ENCODE data around the gene ESRRA. TPM values are rescaled to one million over a fixed set of nuclear protein-coding genes. Genes with fewer than 3 reads are reported as not detected.

ESRRA gene
- polyA plus RNA-seq, 1 donor from 2014 or later: 29.0 TPM

DNA sequence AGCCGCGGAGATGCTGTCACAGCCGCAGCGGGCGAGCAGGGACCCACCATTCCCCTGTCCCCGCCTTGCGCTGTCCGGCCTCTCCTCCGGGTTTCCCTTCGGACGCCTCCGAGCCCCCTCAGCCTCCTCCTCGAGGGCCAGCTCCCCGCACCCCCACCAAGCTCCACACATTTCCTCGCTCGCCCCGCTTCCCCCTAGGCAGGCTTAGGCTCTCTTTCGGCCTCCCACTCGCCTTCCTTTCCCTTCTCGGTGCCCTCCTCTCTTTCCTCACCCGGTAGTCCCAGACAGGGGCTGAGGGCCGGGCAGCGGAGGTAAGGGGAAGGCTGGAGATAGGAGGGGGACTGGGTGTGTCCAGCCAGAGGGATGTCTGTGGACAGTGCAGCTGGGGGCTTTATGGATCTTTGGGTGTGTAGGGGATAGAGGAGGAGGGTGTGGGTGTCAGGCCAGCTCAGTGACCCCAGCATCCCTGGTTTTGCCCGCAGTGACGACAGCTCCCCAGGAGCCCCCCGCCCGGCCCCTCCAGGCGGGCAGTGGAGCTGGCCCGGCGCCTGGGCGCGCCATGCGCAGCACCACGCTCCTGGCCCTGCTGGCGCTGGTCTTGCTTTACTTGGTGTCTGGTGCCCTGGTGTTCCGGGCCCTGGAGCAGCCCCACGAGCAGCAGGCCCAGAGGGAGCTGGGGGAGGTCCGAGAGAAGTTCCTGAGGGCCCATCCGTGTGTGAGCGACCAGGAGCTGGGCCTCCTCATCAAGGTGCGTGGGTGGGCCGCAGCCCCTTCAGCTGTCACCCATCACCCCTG, 12.7 kb upstream of the ESRRA start:
- Histone ChIP-seq H3K27me3 (ENCODE audit: insufficient read depth, low read depth, low read length) (peaks cover 79% of the 10 kb centered on the region), H3K4me2 (ENCODE audit: low read length) (no peak overlapping the region), H3K27ac (ENCODE audit: low read length) (no peak overlapping the region)

DNA sequence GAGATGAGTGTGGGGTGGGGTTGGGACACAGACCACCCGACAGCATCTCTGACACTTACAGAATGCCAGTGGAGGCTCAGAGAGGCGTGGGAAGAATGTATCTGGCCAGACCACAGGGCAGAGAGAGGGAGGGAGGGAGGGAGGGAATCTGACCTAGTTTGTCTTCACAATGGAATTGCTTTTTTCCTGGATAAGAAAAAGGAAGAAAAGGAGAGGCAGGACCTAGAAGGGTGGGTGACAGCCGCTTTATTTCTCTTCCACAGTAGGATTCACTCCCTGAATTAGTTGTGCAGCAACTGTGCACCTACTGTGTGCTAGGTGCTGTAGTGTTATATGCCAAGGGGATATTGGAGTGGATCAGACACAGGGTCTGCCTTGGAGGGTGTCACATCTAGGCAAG, 10.6 kb upstream of the ESRRA start:
- Histone ChIP-seq H3K9me3 (ENCODE audit: low read length) (no peaks in the 10 kb centered on the region), H3K4me3 (ENCODE audit: low read length) (no peak overlapping the region), H4K20me1 (ENCODE audit: insufficient read depth) (no peaks in the 10 kb centered on the region), H3F3A (ENCODE audit: insufficient read depth, low read length, poor library complexity, severe bottlenecking) (no peaks in the 10 kb centered on the region), H3K27ac (ENCODE audit: low read length) (no peak overlapping the region), H2AFZ (ENCODE audit: low read depth, low read length) (no peak overlapping the region), H3K36me3 (ENCODE audit: insufficient read depth, low read length) (no peaks in the 10 kb centered on the region), H3K4me2 (ENCODE audit: low read length) (no peak overlapping the region), H3K27me3 (ENCODE audit: insufficient read depth, low read depth, low read length) (peaks cover 93% of the 10 kb centered on the region), H3K79me2 (replicated peaks; ENCODE audit: insufficient read depth, low read length) (no peaks in the 10 kb centered on the region), H3K9ac (ENCODE audit: low read length) (no peak overlapping the region), H3K9me2 (ENCODE audit: insufficient read depth, low read length) (no peaks in the 10 kb centered on the region)
- TF ChIP-seq POLR2AphosphoS5 (IDR thresholded peaks at IDR 0.05): no peak
- no peak for TF ChIP-seq MXI1 (conservative IDR thresholded peaks at IDR 0.05; ENCODE audit: poor library complexity, severe bottlenecking)
- no peak for TF ChIP-seq EZH2 (IDR thresholded peaks at IDR 0.05; ENCODE audit: borderline replicate concordance, insufficient read depth, low read length, poor library complexity, severe bottlenecking)
- TF ChIP-seq EP300 (conservative IDR thresholded peaks at IDR 0.05; ENCODE audit: poor library complexity, severe bottlenecking): no peak
- TF ChIP-seq, protein P1, sequence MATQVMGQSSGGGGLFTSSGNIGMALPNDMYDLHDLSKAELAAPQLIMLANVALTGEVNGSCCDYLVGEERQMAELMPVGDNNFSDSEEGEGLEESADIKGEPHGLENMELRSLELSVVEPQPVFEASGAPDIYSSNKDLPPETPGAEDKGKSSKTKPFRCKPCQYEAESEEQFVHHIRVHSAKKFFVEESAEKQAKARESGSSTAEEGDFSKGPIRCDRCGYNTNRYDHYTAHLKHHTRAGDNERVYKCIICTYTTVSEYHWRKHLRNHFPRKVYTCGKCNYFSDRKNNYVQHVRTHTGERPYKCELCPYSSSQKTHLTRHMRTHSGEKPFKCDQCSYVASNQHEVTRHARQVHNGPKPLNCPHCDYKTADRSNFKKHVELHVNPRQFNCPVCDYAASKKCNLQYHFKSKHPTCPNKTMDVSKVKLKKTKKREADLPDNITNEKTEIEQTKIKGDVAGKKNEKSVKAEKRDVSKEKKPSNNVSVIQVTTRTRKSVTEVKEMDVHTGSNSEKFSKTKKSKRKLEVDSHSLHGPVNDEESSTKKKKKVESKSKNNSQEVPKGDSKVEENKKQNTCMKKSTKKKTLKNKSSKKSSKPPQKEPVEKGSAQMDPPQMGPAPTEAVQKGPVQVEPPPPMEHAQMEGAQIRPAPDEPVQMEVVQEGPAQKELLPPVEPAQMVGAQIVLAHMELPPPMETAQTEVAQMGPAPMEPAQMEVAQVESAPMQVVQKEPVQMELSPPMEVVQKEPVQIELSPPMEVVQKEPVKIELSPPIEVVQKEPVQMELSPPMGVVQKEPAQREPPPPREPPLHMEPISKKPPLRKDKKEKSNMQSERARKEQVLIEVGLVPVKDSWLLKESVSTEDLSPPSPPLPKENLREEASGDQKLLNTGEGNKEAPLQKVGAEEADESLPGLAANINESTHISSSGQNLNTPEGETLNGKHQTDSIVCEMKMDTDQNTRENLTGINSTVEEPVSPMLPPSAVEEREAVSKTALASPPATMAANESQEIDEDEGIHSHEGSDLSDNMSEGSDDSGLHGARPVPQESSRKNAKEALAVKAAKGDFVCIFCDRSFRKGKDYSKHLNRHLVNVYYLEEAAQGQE (IDR thresholded peaks at IDR 0.05; ENCODE audit: borderline replicate concordance): no peak
- TF ChIP-seq TAF1 (IDR thresholded peaks at IDR 0.05; ENCODE audit: low read depth): no peak
- no peak for TF ChIP-seq SMC3 (conservative IDR thresholded peaks at IDR 0.05; ENCODE audit: poor library complexity)
- TF ChIP-seq RAD21 (conservative IDR thresholded peaks at IDR 0.05): no peak
- TF ChIP-seq, protein P2, sequence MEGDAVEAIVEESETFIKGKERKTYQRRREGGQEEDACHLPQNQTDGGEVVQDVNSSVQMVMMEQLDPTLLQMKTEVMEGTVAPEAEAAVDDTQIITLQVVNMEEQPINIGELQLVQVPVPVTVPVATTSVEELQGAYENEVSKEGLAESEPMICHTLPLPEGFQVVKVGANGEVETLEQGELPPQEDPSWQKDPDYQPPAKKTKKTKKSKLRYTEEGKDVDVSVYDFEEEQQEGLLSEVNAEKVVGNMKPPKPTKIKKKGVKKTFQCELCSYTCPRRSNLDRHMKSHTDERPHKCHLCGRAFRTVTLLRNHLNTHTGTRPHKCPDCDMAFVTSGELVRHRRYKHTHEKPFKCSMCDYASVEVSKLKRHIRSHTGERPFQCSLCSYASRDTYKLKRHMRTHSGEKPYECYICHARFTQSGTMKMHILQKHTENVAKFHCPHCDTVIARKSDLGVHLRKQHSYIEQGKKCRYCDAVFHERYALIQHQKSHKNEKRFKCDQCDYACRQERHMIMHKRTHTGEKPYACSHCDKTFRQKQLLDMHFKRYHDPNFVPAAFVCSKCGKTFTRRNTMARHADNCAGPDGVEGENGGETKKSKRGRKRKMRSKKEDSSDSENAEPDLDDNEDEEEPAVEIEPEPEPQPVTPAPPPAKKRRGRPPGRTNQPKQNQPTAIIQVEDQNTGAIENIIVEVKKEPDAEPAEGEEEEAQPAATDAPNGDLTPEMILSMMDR (IDR thresholded peaks at IDR 0.05; ENCODE audit: poor library complexity, severe bottlenecking): no peak

More for the DNA sequence above, 12.7 kb upstream of the ESRRA start:
- no peaks in the 10 kb centered on the region for H3K36me3 ChIP-seq (ENCODE audit: insufficient read depth, low read length)
- H3K79me2 ChIP-seq (replicated peaks; ENCODE audit: insufficient read depth, low read length): no peaks in the 10 kb centered on the region
- peak overlapping the region; percentile 69 for H3K4me3 ChIP-seq (ENCODE audit: low read length)
- no peaks in the 10 kb centered on the region for H3F3A ChIP-seq (ENCODE audit: insufficient read depth, low read length, poor library complexity, severe bottlenecking)
- no peak overlapping the region for H2AFZ ChIP-seq (ENCODE audit: low read depth, low read length)
- TF ChIP-seq TAF1 (IDR thresholded peaks at IDR 0.05; ENCODE audit: low read depth) (no peak), RAD21 (conservative IDR thresholded peaks at IDR 0.05) (no peak), MXI1 (conservative IDR thresholded peaks at IDR 0.05; ENCODE audit: poor library complexity, severe bottlenecking) (no peak), EP300 (conservative IDR thresholded peaks at IDR 0.05; ENCODE audit: poor library complexity, severe bottlenecking) (no peak), EZH2 (IDR thresholded peaks at IDR 0.05; ENCODE audit: borderline replicate concordance, insufficient read depth, low read length, poor library complexity, severe bottlenecking) (no peak), SMC3 (conservative IDR thresholded peaks at IDR 0.05; ENCODE audit: poor library complexity) (no peak), POLR2AphosphoS5 (IDR thresholded peaks at IDR 0.05) (no peak)
- TF ChIP-seq, protein P1 (IDR thresholded peaks at IDR 0.05; ENCODE audit: borderline replicate concordance): no peak
- TF ChIP-seq, protein P2 (IDR thresholded peaks at IDR 0.05; ENCODE audit: poor library complexity, severe bottlenecking): no peak
- no peaks in the 10 kb centered on the region for H4K20me1 ChIP-seq (ENCODE audit: insufficient read depth)
- H3K9me3 ChIP-seq (ENCODE audit: low read length): no peaks in the 10 kb centered on the region
- peak overlapping the region; percentile 68 for H3K9ac ChIP-seq (ENCODE audit: low read length)
- no peaks in the 10 kb centered on the region for H3K9me2 ChIP-seq (ENCODE audit: insufficient read depth, low read length)
